HL-60 (cell line): ENCODE results near the gene NINJ1.

Experiments used
- DNase-seq, 2 experiments: peaks; one replicate each; pipeline ENCODE4 v3.0.0-alpha.2; 2010 to 2020; ENCODE audit warnings: low read depth in 1 of 2, low spot score in 1 of 2
- H3K27ac ChIP-seq: fragments of 250-450 bp; sonication (Bioruptor Pico); replicated peaks from 2 replicates; pipeline ENCODE4 v1.5.1; 2020; ENCODE audit warnings: mild to moderate bottlenecking, moderate library complexity
- H3K27me3 ChIP-seq: fragments of 250-450 bp; sonication (Bioruptor Pico); 2 replicates; pipeline ENCODE4 v1.5.1; 2021; ENCODE audit warnings: mild to moderate bottlenecking, moderate library complexity; ENCODE audit not compliant: insufficient read depth, poor library complexity, severe bottlenecking
- H3K4me3 ChIP-seq: replicated peaks from 2 replicates; pipeline ENCODE4 v1.5.1; 2011; ENCODE audit warnings: mild to moderate bottlenecking, control low read depth, low read length; ENCODE audit not compliant: insufficient read depth
- CTCF ChIP-seq: IDR thresholded peaks from one replicate; pipeline ENCODE4 v1.5.1; 2011; ENCODE audit warnings: low read length, control low read depth, inconsistent platforms; ENCODE audit not compliant: insufficient read depth
- GABPA ChIP-seq: IDR thresholded peaks from 2 replicates; pipeline ENCODE4 v1.6.1; 2012; ENCODE audit warnings: low read depth
- POLR2AphosphoS5 ChIP-seq: IDR thresholded peaks from 2 replicates; pipeline ENCODE4 v1.6.1; 2012; ENCODE audit warnings: low read depth
- REST ChIP-seq: IDR thresholded peaks from 2 replicates; pipeline ENCODE4 v1.6.1; 2012; ENCODE audit warnings: low read depth; ENCODE audit not compliant: insufficient replicate concordance
- SPI1 ChIP-seq: IDR thresholded peaks from 2 replicates; pipeline ENCODE4 v1.6.1; 2012; ENCODE audit warnings: low read depth, mild to moderate bottlenecking, borderline replicate concordance

NINJ1 gene

GRCh38 chr9:93108291-93109041 lies 25.6 kb downstream of the NINJ1 start:
- H3K27me3 ChIP-seq: no peaks in the 10 kb centered on the region
- no peak for TF ChIP-seq POLR2AphosphoS5
- TF ChIP-seq REST: no peak
- TF ChIP-seq GABPA: no peak
- TF ChIP-seq CTCF: no peak
- no peak for TF ChIP-seq SPI1
- H3K4me3 ChIP-seq: no peak overlapping the region
- no peak for DNase-seq
- no peak overlapping the region for H3K27ac ChIP-seq

- H3K4me3 ChIP-seq: no peak overlapping the region
- TF ChIP-seq SPI1 (no peak), POLR2AphosphoS5 (no peak), CTCF (no peak), REST (no peak), GABPA (no peak)
- no peak overlapping the region for H3K27ac ChIP-seq
- no peak for DNase-seq
- H3K27me3 ChIP-seq: no peaks in the 10 kb centered on the region
Measured at GRCh38 chr9:93107825-93108161, 26.3 kb downstream of the NINJ1 start.

- TF ChIP-seq SPI1 (no peak), POLR2AphosphoS5 (no peak), GABPA (no peak), REST (no peak), CTCF (no peak)
Measured at GRCh38 chr9:93107151-93107824, 26.8 kb downstream of the NINJ1 start.

More at GRCh38 chr9:93107151-93107824, 26.8 kb downstream of the NINJ1 start:
- H3K4me3 ChIP-seq: no peak overlapping the region
- no peak overlapping the region for H3K27ac ChIP-seq
- DNase-seq: no peak
- H3K27me3 ChIP-seq: no peaks in the 10 kb centered on the region
